ENCODE data around the gene SPATA13.
"Not testable (repeated sequence)": the region's sequence is repeated elsewhere in the genome, so short reads cannot be mapped to it uniquely, and the experiment has no call there.

Gene SPATA13

GRCh38 chr13:24212254-24212653 lies 51.7 kb downstream of the SPATA13 start:
- TF ChIP-seq ZNF274 (IDR thresholded peaks at IDR 0.05; ENCODE audit: low read depth, low read length) = no peak
- H3K4me3 ChIP-seq (ENCODE audit: low read length) = no peak overlapping the region

- no peak for TF ChIP-seq ZNF274 (IDR thresholded peaks at IDR 0.05; ENCODE audit: low read depth, low read length)
- no peak overlapping the region for H3K4me3 ChIP-seq (ENCODE audit: low read length)
Measured at GRCh38 chr13:24212674-24213073, 52.2 kb downstream of the SPATA13 start.

GRCh38 chr13:24213932-24214331 lies 53.4 kb downstream of the SPATA13 start:
- H3K4me3 ChIP-seq (ENCODE audit: low read length) = no peak overlapping the region
- no peak for TF ChIP-seq ZNF274 (IDR thresholded peaks at IDR 0.05; ENCODE audit: low read depth, low read length)

GRCh38 chr13:24214528-24214927 lies 54.0 kb downstream of the SPATA13 start:
- no peak overlapping the region for H3K4me3 ChIP-seq (ENCODE audit: low read length)
- no peak for TF ChIP-seq ZNF274 (IDR thresholded peaks at IDR 0.05; ENCODE audit: low read depth, low read length)

- peak overlapping the region; percentile 9; the same call in 1 of the 2 replicates for H3K4me3 ChIP-seq (ENCODE audit: low read length)
- TF ChIP-seq ZNF274 (IDR thresholded peaks at IDR 0.05; ENCODE audit: low read depth, low read length) = no peak
Measured at GRCh38 chr13:24215126-24215525, 54.6 kb downstream of the SPATA13 start.

GRCh38 chr13:24215732-24216131 lies 55.2 kb downstream of the SPATA13 start:
- no peak overlapping the region; the same call in 1 of the 2 replicates for H3K4me3 ChIP-seq (ENCODE audit: low read length)
- TF ChIP-seq ZNF274 (IDR thresholded peaks at IDR 0.05; ENCODE audit: low read depth, low read length) = no peak

GRCh38 chr13:24216176-24216575 lies 55.7 kb downstream of the SPATA13 start:
- no peak for TF ChIP-seq ZNF274 (IDR thresholded peaks at IDR 0.05; ENCODE audit: low read depth, low read length)
- H3K4me3 ChIP-seq (ENCODE audit: low read length) = no peak overlapping the region

- not testable (repeated sequence) for H3K4me3 ChIP-seq (ENCODE audit: low read length)
Measured at GRCh38 chr13:24216779-24217178, 56.3 kb downstream of the SPATA13 start.

- no peak overlapping the region for H3K4me3 ChIP-seq (ENCODE audit: low read length)
- no peak for TF ChIP-seq ZNF274 (IDR thresholded peaks at IDR 0.05; ENCODE audit: low read depth, low read length)
Measured at GRCh38 chr13:24217601-24218281, 57.2 kb downstream of the SPATA13 start.

GRCh38 chr13:24218338-24218737 lies 57.8 kb downstream of the SPATA13 start:
- TF ChIP-seq ZNF274 (IDR thresholded peaks at IDR 0.05; ENCODE audit: low read depth, low read length) = no peak
- H3K4me3 ChIP-seq (ENCODE audit: low read length) = no peak overlapping the region

GRCh38 chr13:24218977-24219376 lies 58.5 kb downstream of the SPATA13 start:
- TF ChIP-seq ZNF274 (IDR thresholded peaks at IDR 0.05; ENCODE audit: low read depth, low read length) = no peak
- no peak overlapping the region for H3K4me3 ChIP-seq (ENCODE audit: low read length)

- TF ChIP-seq ZNF274 (IDR thresholded peaks at IDR 0.05; ENCODE audit: low read depth, low read length) = no peak
- H3K4me3 ChIP-seq (ENCODE audit: low read length) = no peak overlapping the region
Measured at GRCh38 chr13:24220086-24220703, 59.7 kb downstream of the SPATA13 start.

- H3K4me3 ChIP-seq (ENCODE audit: low read length) = no peak overlapping the region
- no peak for TF ChIP-seq ZNF274 (IDR thresholded peaks at IDR 0.05; ENCODE audit: low read depth, low read length)
Measured at GRCh38 chr13:24221007-24221406, 60.5 kb downstream of the SPATA13 start.

- H3K4me3 ChIP-seq (ENCODE audit: low read length) = no peak overlapping the region
- TF ChIP-seq ZNF274 (IDR thresholded peaks at IDR 0.05; ENCODE audit: low read depth, low read length) = no peak
Measured at GRCh38 chr13:24222756-24223155, 62.2 kb downstream of the SPATA13 start.

- TF ChIP-seq ZNF274 (IDR thresholded peaks at IDR 0.05; ENCODE audit: low read depth, low read length) = no peak
- no peak overlapping the region; the same call in 1 of the 2 replicates for H3K4me3 ChIP-seq (ENCODE audit: low read length)
Measured at GRCh38 chr13:24223341-24224231, 63.1 kb downstream of the SPATA13 start.
